Measurements from ENCODE around the gene NEK9. TPM values are rescaled to one million over a fixed set of nuclear protein-coding genes. Genes with fewer than 3 reads are reported as not detected.

Gene NEK9
- total and polyA plus RNA-seq, 10 of the 15 experiments (the other 5 are each of a cell fraction or from before 2014, with no cell fraction given): 6.0 to 78.8 (median 44.7) TPM

- ChIA-PET POLR2A (no interaction called here), SMC1A (ENCODE audit: uncharacterized antibody, unreplicated experiment) (interaction anchor here (1.0 to 1.1 kb wide), 2 partner anchors 9 to 15 kb away, joined by 3 to 4 read pairs; no protein-coding TSS in a partner anchor), CTCF (interaction anchor here (1.2 to 2.6 kb wide), 3 partner anchors 10 to 217 kb away, joined by 4 to 11 read pairs (median 7); no protein-coding TSS in a partner anchor), RAD21 (ENCODE audit: unreplicated experiment) (no interaction called here)
- TF ChIP-seq ETV6 (conservative IDR thresholded peaks at IDR 0.05 in 1 of 2, IDR thresholded peaks at IDR 0.05 in 1 of 2; ENCODE audit: borderline replicate concordance in 1 of 2, low read depth in 1 of 2): no peak
- no peak for TF ChIP-seq E2F4 (IDR thresholded peaks at IDR 0.05; ENCODE audit: low read depth, low read length)
- TF ChIP-seq NFXL1 (IDR thresholded peaks at IDR 0.05; ENCODE audit: borderline replicate concordance): no peak
- TF ChIP-seq SMAD1 (IDR thresholded peaks at IDR 0.05; ENCODE audit: low read depth, partially characterized antibody): no peak
- TF ChIP-seq YY1 (IDR thresholded peaks at IDR 0.05; ENCODE audit: low read depth, low read length): no peak
- no peak for TF ChIP-seq TCF3 (IDR thresholded peaks at IDR 0.05; ENCODE audit: borderline replicate concordance, insufficient read depth, low read depth, low read length)
- TF ChIP-seq USF2 (IDR thresholded peaks at IDR 0.05; ENCODE audit: borderline replicate concordance, low read depth, low read length): no peak
- TF ChIP-seq CBX5 (IDR thresholded peaks at IDR 0.05; ENCODE audit: low read depth): no peak
- no peak for TF ChIP-seq MYC (IDR thresholded peaks at IDR 0.05; ENCODE audit: insufficient read depth, insufficient read length, insufficient replicate concordance, low read length, severe bottlenecking)
- no peak for TF ChIP-seq YBX1 (IDR thresholded peaks at IDR 0.05)
- TF ChIP-seq, protein P1, sequence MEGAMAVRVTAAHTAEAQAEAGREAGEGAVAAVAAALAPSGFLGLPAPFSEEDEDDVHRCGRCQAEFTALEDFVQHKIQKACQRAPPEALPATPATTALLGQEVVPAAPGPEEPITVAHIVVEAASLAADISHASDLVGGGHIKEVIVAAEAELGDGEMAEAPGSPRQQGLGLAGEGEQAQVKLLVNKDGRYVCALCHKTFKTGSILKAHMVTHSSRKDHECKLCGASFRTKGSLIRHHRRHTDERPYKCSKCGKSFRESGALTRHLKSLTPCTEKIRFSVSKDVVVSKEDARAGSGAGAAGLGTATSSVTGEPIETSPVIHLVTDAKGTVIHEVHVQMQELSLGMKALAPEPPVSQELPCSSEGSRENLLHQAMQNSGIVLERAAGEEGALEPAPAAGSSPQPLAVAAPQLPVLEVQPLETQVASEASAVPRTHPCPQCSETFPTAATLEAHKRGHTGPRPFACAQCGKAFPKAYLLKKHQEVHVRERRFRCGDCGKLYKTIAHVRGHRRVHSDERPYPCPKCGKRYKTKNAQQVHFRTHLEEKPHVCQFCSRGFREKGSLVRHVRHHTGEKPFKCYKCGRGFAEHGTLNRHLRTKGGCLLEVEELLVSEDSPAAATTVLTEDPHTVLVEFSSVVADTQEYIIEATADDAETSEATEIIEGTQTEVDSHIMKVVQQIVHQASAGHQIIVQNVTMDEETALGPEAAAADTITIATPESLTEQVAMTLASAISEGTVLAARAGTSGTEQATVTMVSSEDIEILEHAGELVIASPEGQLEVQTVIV (IDR thresholded peaks at IDR 0.05; ENCODE audit: borderline replicate concordance, partially characterized antibody): no peak
- TF ChIP-seq TBL1XR1 (IDR thresholded peaks at IDR 0.05; ENCODE audit: low read depth, low read length): no peak
- TF ChIP-seq NFYB (IDR thresholded peaks at IDR 0.05; ENCODE audit: insufficient read depth, low read depth, low read length): no peak
- TF ChIP-seq MXI1 (IDR thresholded peaks at IDR 0.05; ENCODE audit: low read depth, low read length): no peak
- TF ChIP-seq SMARCA5 (IDR thresholded peaks at IDR 0.05): no peak
- no peak for TF ChIP-seq SIX5 (IDR thresholded peaks at IDR 0.05; ENCODE audit: low read depth, low read length, severe bottlenecking)
- no peak for TF ChIP-seq KLF5 (IDR thresholded peaks at IDR 0.05; ENCODE audit: partially characterized antibody)
- TF ChIP-seq SMC3 (IDR thresholded peaks at IDR 0.05; ENCODE audit: borderline replicate concordance, low read length): no peak
- TF ChIP-seq POLR2A (IDR thresholded peaks at IDR 0.05; ENCODE audit: low read depth, low read length): no peak
- TF ChIP-seq RCOR1 (conservative IDR thresholded peaks at IDR 0.05; ENCODE audit: low read depth, low read length): no peak
- Histone ChIP-seq H3K9me3 (replicated peaks; ENCODE audit: control insufficient read depth, insufficient read depth, low read length) (no peaks in the 10 kb centered on the region), H4K20me1 (ENCODE audit: control insufficient read depth, insufficient read depth) (no peaks in the 10 kb centered on the region), H3K36me3 (ENCODE audit: control insufficient read depth in 2 of 2, insufficient read depth in 2 of 2, low read length in 1 of 2) (peaks cover 0 to 7% of the 10 kb centered on the region in 2 experiments; a peak in 3 of 4 replicates), H2AFZ (ENCODE audit: control insufficient read depth, low read depth, low read length) (no peak overlapping the region), H3K4me2 (ENCODE audit: control insufficient read depth, insufficient read depth) (no peak overlapping the region), H3K27me3 (replicated peaks in 1 of 2; ENCODE audit: control insufficient read depth in 2 of 2, insufficient read depth in 2 of 2, low read length in 1 of 2) (no peaks in the 10 kb centered on the region), H3K79me2 (ENCODE audit: control insufficient read depth, insufficient read depth, low read length) (no peaks in the 10 kb centered on the region), H3K9ac (ENCODE audit: control insufficient read depth, insufficient read depth, low read length) (no peak overlapping the region), H3K27ac (ENCODE audit: control insufficient read depth, insufficient read depth) (no peak overlapping the region), H3K4me1 (ENCODE audit: control insufficient read depth, insufficient read depth, low read length) (no peaks in the 10 kb centered on the region), H3K4me3 (no peak overlapping the region)
- FAIRE-seq (no peak), DNase-seq (ENCODE audit: low read depth, low spot score) (no peak), ATAC-seq (no peak)
- BruUV-seq (replicated peaks): no TSS peak
- in situ Hi-C loops (cut with MboI): no loop called here
- intact Hi-C loops (cut with micrococcal nuclease; ENCODE audit: unreplicated experiment): no loop called here
Observed at GRCh38 chr14:75077794-75078193, 49.1 kb downstream of the NEK9 start.
